Measurements from ENCODE around the gene ERCC1. TPM values are rescaled to one million over a fixed set of nuclear protein-coding genes. Genes with fewer than 3 reads are reported as not detected.

Gene ERCC1
- total RNA-seq, 1 experiment from 2014 or later, result 62.4 TPM

- WGBS (ENCODE audit: extremely low coverage, insufficient read length, low lambda C conversion rate), result no CpG with 5 or more reads among the region's 15 CpGs
- Histone ChIP-seq H4K20me1 (ENCODE audit: control insufficient read depth, insufficient read depth, insufficient read length) (no peaks in the 10 kb centered on the region), H3K23me2 (ENCODE audit: insufficient read length, low read depth, low read length, poor library complexity, severe bottlenecking) (peaks cover 19% of the 10 kb centered on the region), H2AK5ac (ENCODE audit: insufficient read length, low read length) (no peak overlapping the region), H3K56ac (ENCODE audit: insufficient read length, low read depth, low read length) (no peak overlapping the region), H3K18ac (ENCODE audit: insufficient read length, low read depth, low read length) (no peak overlapping the region), H3T11ph (ENCODE audit: low read length) (no peak overlapping the region), H2BK20ac (ENCODE audit: low read depth, low read length, poor library complexity, severe bottlenecking) (no peak overlapping the region), H3K79me2 (ENCODE audit: insufficient read depth, low read length) (no peaks in the 10 kb centered on the region), H3K4ac (ENCODE audit: low read depth, low read length) (no peak overlapping the region), H3K14ac (ENCODE audit: insufficient read depth, low read length) (no peak overlapping the region), H2AFZ (ENCODE audit: low read length) (no peak overlapping the region), H3K4me2 (ENCODE audit: insufficient read depth, insufficient read length, low read length) (no peak overlapping the region), H3K9me3 (ENCODE audit: control insufficient read depth, low read depth, low read length) (no peaks in the 10 kb centered on the region), H3K9ac (ENCODE audit: extremely low read depth, insufficient read length, low read length) (no peak overlapping the region), H4K5ac (ENCODE audit: insufficient read length, low read depth, low read length) (no peak overlapping the region), H3K27ac (ENCODE audit: insufficient read length, low read depth, low read length) (no peak overlapping the region), H2BK5ac (ENCODE audit: insufficient read length, low read length) (no peak overlapping the region), H2BK15ac (ENCODE audit: low read depth, low read length) (no peak overlapping the region), H3K23ac (ENCODE audit: insufficient read length, low read depth, low read length) (no peak overlapping the region), H3K4me1 (ENCODE audit: insufficient read depth, low read length) (no peaks in the 10 kb centered on the region), H3K79me1 (ENCODE audit: insufficient read depth, low read depth, low read length, poor library complexity, severe bottlenecking) (no peaks in the 10 kb centered on the region), H4K8ac (replicated peaks; ENCODE audit: insufficient read length, low read depth, low read length) (no peak overlapping the region), H2BK12ac (ENCODE audit: insufficient read length, low read depth, low read length) (no peak overlapping the region), H2BK120ac (ENCODE audit: low read depth, low read length, poor library complexity, severe bottlenecking) (no peak overlapping the region), H4K91ac (ENCODE audit: insufficient read length, low read depth, low read length) (no peak overlapping the region), H3K27me3 (ENCODE audit: insufficient read depth, low read length) (no peaks in the 10 kb centered on the region; the same call in 1 of the 2 replicates)
- no peaks in the 10 kb centered on the region; a peak in 1 of 5 replicates for H3K9me3 Mint-ChIP-seq
- H3K4me3 Mint-ChIP-seq, result peak overlapping the region in 1 of 2 experiments; percentile 92; a peak in 2 of 5 replicates
- no peak overlapping the region for H3K27ac Mint-ChIP-seq
- peaks cover 0 to 11% (median 0%) of the 10 kb centered on the region in 3 experiments; a peak in 1 of 7 replicates for H3K36me3 Mint-ChIP-seq (ENCODE audit: insufficient read depth in 1 of 3, low read depth in 3 of 3)
- H3K4me1 Mint-ChIP-seq, result peaks cover 32 to 59% of the 10 kb centered on the region in 2 experiments
- no peak for DNase-seq
- H3K27me3 Mint-ChIP-seq (ENCODE audit: low read depth), result peaks cover 12% of the 10 kb centered on the region
- no peak for TF ChIP-seq CTCF (conservative IDR thresholded peaks at IDR 0.05)
These were observed 47.0 kb upstream of the ERCC1 start for GRCh38 chr19:45470762-45471081.

Measured in H9 (cell line).